Fibroblast of skin of back (primary cell): ENCODE measurements around the gene PRELID1.
"Not testable (repeated sequence)": the region's sequence is repeated elsewhere in the genome, so short reads cannot be mapped to it uniquely, and the experiment has no call there.

ENCODE experiments used
- DNase-seq: peaks from one replicate; pipeline ENCODE4 v3.0.0-alpha.2; 2013

The PRELID1 gene

DNA sequence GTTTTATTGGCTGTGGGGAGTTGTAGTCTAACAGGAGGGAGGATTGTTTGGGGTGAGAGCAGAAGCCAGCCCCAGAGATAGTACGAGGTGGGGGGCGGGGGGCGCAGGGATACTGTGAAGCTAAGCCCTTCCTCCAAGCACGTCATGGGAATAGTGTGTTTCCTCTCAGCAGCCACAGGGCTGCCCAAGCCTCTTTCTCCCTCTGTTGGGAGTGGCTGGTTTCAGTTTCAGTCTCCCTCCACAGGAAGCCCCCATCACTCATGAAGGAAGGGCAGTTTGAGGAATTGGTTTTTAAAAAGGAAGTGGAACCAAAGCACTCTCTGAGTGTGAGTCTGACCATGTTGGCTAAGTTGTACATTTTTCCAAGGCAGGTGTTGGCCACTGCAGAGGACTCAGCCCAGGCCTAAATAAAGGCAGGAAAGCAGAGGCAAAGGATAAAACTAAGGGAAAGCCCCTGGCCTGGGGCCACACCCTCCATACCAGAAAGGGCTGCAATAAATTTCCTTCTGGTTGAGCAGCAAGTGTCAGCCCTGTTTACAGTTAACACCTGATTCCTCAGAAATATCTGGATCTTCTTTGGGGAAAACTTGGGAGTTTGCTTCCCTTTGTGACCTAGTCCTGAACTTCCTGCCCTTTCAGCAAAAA, 3.2 kb upstream of the PRELID1 start:
- peak; percentile 74 for DNase-seq

- no peak for DNase-seq
These were observed 2.6 kb upstream of the PRELID1 start for GRCh38 chr5:177300951-177301350.

DNA sequence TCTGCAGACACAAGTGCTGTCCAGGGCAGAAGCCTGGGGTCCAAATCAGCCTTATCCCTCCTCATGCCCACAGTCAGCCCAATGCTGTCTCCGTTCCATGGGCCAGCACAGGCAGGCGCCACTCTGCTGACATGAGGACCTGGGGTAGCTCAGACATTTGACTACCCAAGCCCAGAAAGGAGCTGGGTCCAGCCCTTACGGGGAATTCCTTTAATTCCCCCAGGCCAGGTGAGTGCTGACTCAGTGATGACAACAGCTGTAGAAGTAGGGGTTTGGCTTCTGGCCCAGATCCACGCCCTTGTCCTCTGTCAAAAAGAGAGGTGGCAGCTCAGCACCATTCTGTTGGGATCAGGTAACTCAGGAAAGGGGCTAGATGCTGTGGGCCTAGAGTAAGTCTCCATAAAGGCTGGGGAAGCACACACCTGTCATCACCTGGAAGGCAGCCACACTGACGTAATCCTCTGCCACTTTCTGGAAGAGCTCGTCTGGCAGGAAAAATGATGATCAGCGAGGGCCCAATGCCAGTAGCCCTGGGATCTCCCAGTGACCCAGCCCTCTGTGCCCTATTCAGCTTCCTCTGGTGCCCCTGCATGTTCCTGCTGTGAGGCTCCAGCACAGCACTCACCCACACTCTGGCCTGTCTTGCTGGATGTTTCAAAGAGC, 2.0 kb upstream of the PRELID1 start:
- DNase-seq: no peak

- peak; percentile 22 for DNase-seq
These were observed 1.1 kb upstream of the PRELID1 start for GRCh38 chr5:177302354-177303110.

DNA sequence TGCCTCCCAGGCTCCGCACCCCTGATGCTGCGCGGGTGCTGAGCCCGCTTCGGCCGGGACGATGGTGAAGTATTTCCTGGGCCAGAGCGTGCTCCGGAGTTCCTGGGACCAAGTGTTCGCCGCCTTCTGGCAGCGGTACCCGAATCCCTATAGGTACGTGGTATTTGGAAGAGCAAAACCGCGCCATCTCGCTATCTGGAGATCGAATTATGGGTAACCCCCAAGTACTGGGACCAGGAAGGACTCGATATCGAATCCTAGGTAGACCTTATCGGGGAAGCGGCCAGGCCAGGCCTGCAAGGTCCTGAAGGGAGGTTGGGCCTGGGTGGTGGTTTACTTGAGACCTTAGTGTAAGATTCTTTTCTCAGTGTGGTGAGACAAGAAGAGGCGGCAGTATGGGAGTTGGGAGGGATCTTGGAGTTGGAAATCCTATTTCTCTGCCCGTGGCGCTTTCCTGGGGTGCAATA, 359 bp downstream of the PRELID1 start:
- DNase-seq: no peak

GRCh38 chr5:177304392-177305119, 957 bp downstream of the PRELID1 start:
- no peak for DNase-seq

DNA sequence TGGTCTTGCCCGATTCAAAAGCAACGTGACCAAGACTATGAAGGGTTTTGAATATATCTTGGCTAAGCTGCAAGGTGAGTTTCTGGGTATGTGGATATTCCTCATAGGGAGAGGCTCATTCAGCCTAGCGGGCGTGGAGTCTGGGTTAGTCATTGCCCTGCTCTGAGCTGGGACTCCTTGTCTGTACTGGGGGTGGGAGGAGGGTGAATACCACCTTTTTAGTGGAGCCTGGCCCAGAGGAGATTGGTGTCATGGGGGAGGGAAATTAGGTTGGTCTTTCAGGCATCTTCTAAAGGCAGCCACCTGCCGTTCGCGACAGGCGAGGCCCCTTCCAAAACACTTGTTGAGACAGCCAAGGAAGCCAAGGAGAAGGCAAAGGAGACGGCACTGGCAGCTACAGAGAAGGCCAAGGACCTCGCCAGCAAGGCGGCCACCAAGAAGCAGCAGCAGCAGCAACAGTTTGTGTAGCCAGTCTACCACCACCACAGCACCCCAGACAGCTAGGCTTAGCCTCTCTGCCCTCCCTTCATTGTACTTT, 2.6 kb downstream of the PRELID1 start:
- DNase-seq: not testable (repeated sequence)

GRCh38 chr5:177306674-177307543, 3.3 kb downstream of the PRELID1 start:
- no peak for DNase-seq

DNA sequence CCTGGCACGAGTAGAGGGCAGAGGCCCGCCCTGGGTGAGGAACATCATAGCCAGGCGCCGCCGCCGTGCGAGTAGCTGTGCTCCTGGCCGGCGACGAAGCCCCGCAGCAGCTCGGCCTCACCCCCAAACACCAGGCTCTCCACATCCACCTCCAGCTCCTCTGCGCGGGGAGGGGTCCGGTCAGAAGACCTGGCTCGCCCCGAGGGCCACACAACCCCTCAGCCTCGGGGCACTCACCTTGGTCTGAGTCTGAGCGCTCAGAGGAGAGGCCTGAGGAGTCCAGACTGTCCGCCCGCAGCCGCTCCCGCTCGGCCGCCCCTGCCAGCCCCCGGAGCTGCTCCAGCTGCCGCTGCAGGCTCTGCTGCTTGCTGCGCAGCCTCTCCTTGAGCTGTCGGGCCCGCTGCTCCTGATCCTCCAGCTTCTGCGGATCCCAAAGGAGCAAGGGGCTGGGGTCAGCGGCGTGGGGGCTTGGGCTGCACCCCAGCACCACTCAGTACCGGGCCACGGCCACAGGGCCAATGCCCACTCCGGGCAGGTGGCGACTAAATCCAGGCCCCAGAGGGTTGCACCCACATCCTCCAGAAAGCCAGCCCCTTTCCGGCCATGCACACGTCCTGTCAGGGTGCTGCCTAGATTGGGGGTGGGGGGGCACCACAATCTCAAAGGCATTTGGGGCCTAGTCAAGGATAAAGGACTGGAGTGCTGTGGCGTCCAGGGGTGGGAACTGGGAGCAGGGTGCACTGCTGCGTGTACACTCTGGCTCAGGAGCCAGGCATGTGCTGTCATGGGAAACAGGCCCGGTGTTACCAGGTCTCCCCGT, 4.2 kb downstream of the PRELID1 start:
- DNase-seq: no peak

DNA sequence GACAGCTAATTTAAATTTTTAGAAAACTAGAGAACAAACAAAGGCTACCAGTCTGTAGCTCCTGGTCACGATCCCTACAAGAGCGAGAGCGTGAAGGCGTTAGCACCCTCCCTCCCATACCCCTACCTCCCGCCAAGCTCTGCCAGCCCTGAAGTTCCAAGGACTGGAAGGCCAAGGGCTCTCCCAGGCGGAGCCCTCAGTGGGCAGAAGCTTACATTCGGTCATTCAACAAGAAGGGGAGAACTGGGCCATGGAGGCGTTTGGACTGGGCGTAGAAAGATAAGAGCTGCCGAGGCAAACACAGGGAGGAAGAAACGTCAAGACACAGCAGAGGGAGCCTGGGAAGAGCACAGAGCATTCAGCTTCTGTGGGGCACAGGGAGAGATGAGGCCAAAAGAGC, 5.1 kb downstream of the PRELID1 start:
- DNase-seq: no peak

DNA sequence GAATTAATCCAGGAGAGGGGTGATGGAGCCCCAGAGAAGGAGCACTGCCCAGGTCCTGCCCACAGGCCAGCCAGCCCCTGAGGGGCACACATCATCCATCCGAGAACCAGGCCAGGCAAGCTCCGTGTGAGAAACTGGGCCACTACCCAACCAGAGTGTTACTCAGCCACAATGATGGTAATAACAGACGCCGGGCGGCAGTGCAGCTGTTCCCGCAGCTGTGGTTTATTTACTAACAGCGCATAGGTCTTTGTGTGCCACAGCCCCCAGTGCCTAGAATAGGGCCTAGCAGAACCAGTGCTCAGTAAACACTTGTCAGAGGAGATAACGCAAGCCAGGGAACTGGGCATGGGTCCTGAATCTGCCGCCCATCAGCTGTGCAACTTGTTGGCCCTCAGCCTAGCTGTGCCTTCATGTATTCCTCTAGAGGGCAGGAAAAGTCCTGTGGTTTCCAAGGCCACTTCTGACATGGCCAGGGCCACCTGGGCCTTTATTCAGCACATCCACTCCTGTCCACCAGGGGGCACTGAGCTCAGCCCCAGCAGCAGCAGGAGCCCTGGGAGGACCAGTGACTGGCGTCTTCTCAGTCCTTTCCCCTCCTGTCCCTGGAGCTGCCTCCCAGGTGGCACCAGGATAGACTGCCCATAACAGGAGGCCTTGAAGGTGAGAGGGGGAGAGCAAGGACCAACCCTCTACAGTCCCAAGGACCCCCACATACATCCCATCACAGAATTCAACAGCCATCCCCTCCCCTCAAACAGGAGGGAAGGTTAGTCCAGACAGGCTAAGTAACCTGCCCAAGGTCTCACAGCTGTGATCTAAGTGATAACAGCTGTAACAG, 6.0 kb downstream of the PRELID1 start:
- peak; percentile 61 for DNase-seq

DNA sequence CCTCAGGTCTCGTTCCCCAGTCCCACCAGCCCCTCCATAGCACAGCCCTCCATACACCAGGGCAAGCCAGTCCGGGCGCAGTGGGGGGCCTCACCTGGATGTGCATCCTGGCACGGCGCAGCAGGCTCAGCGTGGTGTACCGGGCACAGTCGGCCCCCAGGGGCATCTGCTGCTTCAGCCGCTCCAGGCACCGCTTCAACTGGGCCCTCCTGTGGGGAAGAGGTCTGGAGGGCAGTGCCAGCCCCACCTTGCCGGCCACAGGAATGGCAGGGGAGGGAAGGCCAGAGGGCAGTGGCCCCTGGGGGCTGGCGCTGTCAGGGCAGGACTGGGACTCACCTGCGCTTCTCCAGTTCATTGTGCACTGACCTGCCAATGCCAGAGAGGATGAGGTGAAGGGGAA, 6.7 kb downstream of the PRELID1 start:
- no peak for DNase-seq

DNA sequence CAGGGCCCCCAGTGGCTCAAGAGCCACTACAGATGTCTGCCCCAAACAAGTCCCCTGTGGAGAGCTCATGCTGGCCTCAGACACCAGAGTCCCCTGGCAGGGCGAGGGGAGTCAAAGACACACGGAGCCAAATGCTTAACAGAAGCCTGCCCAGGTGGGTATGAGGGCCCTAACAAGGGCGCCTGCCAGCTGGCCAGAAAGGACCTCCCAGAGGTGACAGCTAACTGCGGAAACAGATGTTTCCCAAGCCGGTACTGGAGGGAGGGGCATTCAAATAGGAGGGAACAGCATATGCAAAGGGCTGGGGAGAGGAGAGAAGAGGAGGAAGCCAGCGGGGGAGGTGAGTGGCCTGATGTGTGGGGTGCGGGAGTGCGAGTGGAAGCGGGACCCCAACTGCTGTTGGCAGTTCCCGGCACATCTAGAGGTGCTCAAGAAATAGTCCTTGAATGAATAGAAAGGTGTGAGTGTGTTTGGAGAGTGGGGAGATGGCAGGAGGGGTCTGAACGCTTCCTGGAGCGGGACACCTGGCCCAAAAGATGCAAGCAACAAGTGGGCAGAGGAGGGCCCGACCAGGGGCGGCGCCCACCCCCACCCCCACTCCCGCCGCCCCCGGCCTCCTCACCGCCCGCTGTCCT, 7.3 kb downstream of the PRELID1 start:
- peak; percentile 32 for DNase-seq

- no peak for DNase-seq
These were observed 7.8 kb downstream of the PRELID1 start for GRCh38 chr5:177311392-177311722.

DNA sequence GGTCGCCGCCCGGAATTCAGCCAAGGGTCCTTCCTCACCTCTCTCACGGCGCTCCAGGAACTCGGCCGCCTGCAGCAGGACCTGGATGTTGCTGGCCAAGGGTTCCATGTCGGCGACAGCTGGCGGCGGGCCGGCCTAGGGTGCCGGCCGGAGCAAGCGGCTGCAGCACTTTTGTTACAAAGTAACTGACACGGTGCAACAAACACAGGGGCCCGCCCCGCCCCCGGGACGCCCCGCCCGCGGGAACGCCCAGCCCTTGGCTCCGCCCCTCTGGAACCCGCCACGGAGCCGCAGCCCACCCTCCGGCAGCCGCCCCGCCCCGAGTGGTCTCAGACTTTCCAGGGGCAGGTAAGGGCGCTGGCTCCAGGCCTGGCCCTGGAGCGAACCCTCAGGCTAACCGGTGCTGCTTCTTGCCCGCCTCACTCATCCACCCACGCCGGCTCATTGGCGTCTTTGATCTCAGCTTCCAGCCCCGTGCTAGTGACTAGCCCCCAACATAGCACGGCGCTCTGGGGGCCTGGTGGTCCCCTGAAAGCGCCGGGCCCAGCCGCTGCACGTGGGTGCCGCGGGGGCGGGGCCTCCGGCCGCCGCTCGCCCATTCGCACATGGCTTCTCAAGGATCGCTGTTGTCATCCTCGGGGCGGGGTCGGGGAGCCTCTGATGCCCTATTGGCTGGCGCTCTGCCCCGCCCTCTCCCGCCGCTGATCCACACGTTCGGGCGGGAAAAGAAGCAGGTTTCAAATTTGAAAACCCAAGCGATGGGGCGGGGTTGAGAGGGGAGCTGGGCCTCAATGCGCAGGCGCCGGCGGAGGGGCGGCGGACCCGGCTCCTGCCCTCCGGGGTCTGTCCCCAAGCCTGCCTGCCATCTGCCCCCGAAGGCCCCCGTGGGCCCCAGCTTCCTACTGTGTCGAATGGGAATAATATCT, 8.4 kb downstream of the PRELID1 start, which contains the start of gene MXD3:
Gene MXD3 (minus strand): TSS at position 176 of the 926 bp plus-strand sequence. CDS start 68 bp downstream, at position 108.
- DNase-seq: peak; percentile 96

DNA sequence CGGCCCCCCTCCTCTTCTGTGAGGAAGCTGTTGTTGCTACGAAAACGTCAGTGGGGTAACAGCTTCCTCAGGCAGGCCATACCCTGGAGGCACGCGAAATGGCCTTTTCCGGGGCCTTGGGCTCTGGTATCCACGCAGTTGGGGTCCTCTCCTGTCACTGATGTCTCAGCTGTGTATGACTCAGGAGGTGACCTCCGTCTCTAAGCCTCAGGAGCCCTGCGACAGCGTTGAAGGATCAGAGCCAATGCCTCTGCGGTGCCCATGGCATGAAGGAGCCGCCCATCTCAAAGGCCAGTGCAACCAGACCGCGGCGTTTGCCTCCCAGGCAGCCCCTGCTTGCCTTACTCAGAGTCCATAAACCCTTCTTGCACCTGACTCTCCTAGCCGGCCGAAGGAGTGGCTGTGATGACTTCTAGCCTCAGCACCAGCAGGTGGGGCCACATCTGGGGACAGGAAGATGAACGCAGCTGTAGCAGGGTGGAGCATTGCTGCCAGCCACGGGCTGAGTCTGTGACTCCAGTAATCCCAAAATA, 9.1 kb downstream of the PRELID1 start:
- peak; percentile 55 for DNase-seq

GRCh38 chr5:177313561-177314259, 10.1 kb downstream of the PRELID1 start:
- no peak for DNase-seq
